GM21423 (cell line): ENCODE results near the gene SLC12A6.

Experiments used
- ATAC-seq: cut with Tn5 transposase; IDR thresholded peaks from one replicate; pipeline ENCODE4 v1.9.1; 2021; ENCODE audit warnings: mild to moderate bottlenecking, moderate library complexity; ENCODE audit not compliant: unreplicated experiment

The SLC12A6 gene

GRCh38 chr15:34266751-34267150 lies 70.8 kb downstream of the SLC12A6 start:
- no peak for ATAC-seq

GRCh38 chr15:34264076-34264475 lies 73.5 kb downstream of the SLC12A6 start:
- no peak for ATAC-seq

GRCh38 chr15:34262362-34262761 lies 75.2 kb downstream of the SLC12A6 start:
- ATAC-seq, result no peak

GRCh38 chr15:34259566-34259965 lies 78.0 kb downstream of the SLC12A6 start:
- no peak for ATAC-seq

- ATAC-seq, result no peak
Observed at GRCh38 chr15:34258151-34258550, 79.4 kb downstream of the SLC12A6 start.

- no peak for ATAC-seq
Observed at GRCh38 chr15:34252545-34252944, 85.0 kb downstream of the SLC12A6 start.

GRCh38 chr15:34248190-34248589 lies 89.4 kb downstream of the SLC12A6 start:
- no peak for ATAC-seq

GRCh38 chr15:34246276-34246976 lies 91.2 kb downstream of the SLC12A6 start:
- no peak for ATAC-seq

GRCh38 chr15:34243226-34243625 lies 94.4 kb downstream of the SLC12A6 start:
- ATAC-seq, result no peak

- ATAC-seq, result no peak
Observed at GRCh38 chr15:34242331-34242710, 95.3 kb downstream of the SLC12A6 start.

- ATAC-seq, result peak; percentile 59
Observed at GRCh38 chr15:34241376-34242330, 95.9 kb downstream of the SLC12A6 start.

- no peak for ATAC-seq
Observed at GRCh38 chr15:34240537-34240936, 97.0 kb downstream of the SLC12A6 start.

GRCh38 chr15:34239151-34239808 lies 98.3 kb downstream of the SLC12A6 start:
- ATAC-seq, result no peak

GRCh38 chr15:34233614-34234013 lies 104.0 kb downstream of the SLC12A6 start:
- no peak for ATAC-seq

GRCh38 chr15:34223904-34224596 lies 113.5 kb downstream of the SLC12A6 start:
- no peak for ATAC-seq

- ATAC-seq, result no peak
Observed at GRCh38 chr15:34217587-34218225, 119.9 kb downstream of the SLC12A6 start.

- no peak for ATAC-seq
Observed at GRCh38 chr15:34216527-34217270, 120.9 kb downstream of the SLC12A6 start.

- no peak for ATAC-seq
Observed at GRCh38 chr15:34214135-34214534, 123.4 kb downstream of the SLC12A6 start.

- no peak for ATAC-seq
Observed at GRCh38 chr15:34213690-34214089, 123.9 kb downstream of the SLC12A6 start.
